Astrocyte of the spinal cord (primary cell): ENCODE results near the gene CATSPER4.

Experiments
- DNase-seq: peaks from one replicate; pipeline ENCODE4 v3.0.0; 2011; ENCODE audit warnings: low read depth, low spot score
- H3K4me3 ChIP-seq: 2 replicates; pipeline ENCODE4 v1.5.1; 2011; ENCODE audit warnings: low read depth, mild to moderate bottlenecking, low read length, moderate library complexity
- in situ Hi-C: cut with HindIII; loops from 2 replicates; pipeline ENCODE4 v1.10.0; 2017; ENCODE audit warnings: low sequenced_read_pairs
- TF ChIP-seq, protein P1 (sequence below): IDR thresholded peaks from 2 replicates; pipeline ENCODE4 v1.5.1; 2012; ENCODE audit warnings: low read depth, mild to moderate bottlenecking, low read length, inconsistent platforms

CATSPER4 gene

DNA sequence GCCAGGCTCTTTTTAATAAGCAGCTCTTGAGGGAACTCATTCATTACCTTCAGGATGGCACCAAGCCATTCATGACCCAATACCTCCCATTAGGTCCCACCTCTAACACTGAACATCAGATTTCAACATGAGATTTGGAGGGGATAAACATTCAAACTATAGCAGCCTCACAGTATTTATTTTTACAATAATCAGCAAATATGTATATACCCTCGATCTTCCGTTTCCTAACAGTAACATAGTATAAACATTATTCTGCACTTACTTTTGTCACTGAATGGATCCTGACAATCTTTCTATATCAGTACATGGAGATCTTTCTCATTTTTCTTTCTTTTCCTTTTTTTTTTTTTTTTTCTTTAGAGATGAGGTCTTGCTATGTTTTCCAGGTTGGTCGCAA, 5.4 kb downstream of the CATSPER4 start:
- in situ Hi-C loops, result no loop called here
- H3K4me3 ChIP-seq, result no peak overlapping the region
- TF ChIP-seq, protein P1, sequence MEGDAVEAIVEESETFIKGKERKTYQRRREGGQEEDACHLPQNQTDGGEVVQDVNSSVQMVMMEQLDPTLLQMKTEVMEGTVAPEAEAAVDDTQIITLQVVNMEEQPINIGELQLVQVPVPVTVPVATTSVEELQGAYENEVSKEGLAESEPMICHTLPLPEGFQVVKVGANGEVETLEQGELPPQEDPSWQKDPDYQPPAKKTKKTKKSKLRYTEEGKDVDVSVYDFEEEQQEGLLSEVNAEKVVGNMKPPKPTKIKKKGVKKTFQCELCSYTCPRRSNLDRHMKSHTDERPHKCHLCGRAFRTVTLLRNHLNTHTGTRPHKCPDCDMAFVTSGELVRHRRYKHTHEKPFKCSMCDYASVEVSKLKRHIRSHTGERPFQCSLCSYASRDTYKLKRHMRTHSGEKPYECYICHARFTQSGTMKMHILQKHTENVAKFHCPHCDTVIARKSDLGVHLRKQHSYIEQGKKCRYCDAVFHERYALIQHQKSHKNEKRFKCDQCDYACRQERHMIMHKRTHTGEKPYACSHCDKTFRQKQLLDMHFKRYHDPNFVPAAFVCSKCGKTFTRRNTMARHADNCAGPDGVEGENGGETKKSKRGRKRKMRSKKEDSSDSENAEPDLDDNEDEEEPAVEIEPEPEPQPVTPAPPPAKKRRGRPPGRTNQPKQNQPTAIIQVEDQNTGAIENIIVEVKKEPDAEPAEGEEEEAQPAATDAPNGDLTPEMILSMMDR, result no peak
- DNase-seq, result no peak

DNA sequence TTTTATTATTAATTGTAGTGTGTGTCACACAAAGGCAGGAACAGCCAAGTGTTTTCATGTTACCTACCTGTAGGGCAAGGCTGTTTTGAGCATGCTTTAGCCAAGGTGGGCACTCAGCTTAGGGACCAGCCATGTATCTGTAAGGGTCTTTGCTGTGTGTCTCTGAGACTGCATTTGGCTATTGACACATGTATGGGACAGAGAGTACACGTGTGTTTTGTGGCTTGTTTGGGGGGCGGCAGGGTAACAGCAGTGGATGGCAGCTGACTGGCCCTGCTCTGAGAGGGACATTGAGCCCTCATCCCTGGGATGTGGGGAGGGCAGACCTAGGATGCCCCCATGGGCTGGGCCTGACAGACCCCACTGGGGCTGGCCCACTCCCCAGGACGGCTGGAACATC, 6.9 kb downstream of the CATSPER4 start:
- TF ChIP-seq, protein P1, result no peak
- in situ Hi-C loops, result no loop called here
- no peak for DNase-seq
- H3K4me3 ChIP-seq, result no peak overlapping the region

DNA sequence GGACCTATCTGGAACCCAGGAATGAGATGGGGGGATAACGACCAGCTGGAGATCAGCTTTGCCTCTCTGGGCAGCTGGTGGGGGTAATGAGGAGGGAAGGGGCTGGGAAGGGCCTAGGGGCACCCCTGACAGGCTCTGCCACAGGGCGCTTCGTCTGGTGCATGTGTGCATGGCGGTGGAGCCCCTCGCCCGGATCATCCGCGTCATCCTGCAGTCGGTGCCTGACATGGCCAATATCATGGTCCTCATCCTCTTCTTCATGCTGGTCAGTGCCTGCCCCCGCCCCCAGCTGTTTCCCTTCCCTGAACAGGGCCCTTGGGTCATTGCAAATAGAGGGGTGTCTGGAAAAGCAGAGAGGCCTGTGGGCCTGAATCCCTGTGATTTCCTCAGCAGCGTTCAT, 7.4 kb downstream of the CATSPER4 start:
- TF ChIP-seq, protein P1, result no peak
- H3K4me3 ChIP-seq, result no peak overlapping the region
- DNase-seq, result no peak
- in situ Hi-C loops, result no loop called here

DNA sequence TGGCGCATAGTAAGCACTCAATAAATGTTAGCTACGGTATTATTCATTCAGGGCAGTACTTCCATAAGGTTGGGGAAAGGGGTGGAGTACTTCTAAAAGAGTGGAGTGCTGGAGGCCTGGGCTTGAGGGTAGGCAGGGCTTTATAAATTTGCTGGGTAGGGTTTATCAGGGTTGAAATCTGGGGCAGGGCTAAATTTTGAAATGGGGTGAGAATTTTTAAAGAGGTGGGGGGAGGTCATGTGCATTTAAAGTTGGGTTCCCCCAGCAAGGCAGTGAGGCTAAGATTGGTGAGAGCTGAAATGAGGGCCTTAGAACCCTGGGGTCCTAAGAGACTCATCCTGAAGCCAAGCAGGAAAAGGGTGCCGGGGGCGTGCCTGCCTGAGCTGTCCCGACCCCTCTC, 10.0 kb downstream of the CATSPER4 start:
- no peak overlapping the region for H3K4me3 ChIP-seq
- in situ Hi-C loops, result no loop called here

DNA sequence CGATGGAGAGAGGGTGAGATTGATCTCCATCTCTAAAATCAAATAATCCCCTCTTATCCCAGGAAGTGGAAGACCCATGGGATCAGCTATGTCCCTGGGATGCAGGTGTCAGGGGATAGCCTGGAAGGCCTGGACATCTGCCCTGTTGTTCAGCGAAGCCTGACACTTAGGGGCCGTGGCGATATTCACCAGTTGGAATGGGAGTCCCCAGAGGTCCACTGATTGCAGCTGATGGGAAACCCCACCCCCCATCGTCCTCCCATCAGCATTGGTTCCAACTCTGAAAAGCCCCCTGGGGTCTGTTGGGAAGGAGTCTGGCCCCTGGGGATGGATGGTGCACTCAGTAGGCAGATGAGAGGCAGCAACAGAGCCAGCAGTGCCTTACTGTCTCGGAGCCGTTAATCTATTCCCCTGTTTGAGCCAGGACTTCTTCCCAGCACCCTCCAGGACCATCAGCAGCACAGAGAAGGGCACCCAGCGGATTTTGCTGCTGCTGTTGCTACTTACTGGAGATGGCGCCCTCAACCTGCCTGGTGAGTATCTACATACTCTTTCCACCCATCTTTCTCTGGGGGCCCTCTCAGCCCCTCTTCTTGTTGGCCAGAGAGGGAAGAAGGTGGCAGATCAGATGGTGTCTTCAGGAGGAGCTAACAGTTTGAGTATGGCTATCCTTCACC, 13.4 kb downstream of the CATSPER4 start:
- no peak overlapping the region for H3K4me3 ChIP-seq
- TF ChIP-seq, protein P1, result no peak
- in situ Hi-C loops, result no loop called here
- DNase-seq, result no peak

More for the DNA sequence above, 10.0 kb downstream of the CATSPER4 start:
- TF ChIP-seq, protein P1, result no peak
- no peak for DNase-seq

DNA sequence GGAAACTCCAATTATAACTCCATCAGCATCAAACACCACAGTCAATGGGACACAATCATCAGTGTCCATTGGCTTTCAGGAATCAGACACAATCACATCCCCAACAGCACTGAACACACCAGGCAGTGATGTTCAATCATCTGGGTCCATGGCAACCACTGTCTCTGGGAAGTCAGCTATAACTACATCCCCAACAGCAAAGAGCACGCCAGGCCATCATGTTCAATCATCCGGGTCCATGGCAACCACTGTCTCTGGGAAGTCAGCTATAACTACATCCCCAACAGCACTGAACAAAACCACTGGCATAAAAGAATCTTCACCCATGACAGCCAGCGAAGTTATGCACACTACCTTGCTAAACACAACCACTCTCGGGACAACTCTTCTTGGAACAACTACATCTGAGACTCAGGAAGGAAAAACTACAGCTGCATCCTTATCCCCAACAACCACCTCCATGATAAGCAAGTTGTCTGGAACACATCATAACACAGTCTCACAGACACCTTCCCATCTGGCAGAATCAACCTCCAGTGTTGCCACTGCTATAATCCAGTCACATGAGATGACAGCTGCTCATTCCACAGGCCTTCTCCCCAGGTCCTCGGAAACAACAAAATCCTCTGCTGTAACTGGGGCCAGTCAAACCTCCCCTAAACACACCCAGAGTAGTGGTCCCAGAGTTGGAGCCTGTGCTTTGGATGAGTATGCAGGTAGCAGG, 19.9 kb downstream of the CATSPER4 start:
- no peak overlapping the region for H3K4me3 ChIP-seq
- in situ Hi-C loops, result no loop called here
- TF ChIP-seq, protein P1, result no peak
- DNase-seq, result no peak
